AG04449 (cell line): ENCODE measurements around the gene OR2AG2.

Source experiments
- CTCF ChIA-PET: fragments of 350-600 bp; formaldehyde crosslinking; extraction: SDS; loops from one replicate; lab custom pipeline; 2021; ENCODE audit warnings: antibody characterized with exemption; lab: Yijun Ruan, JAX
- POLR2A ChIA-PET: fragments of 400-600, 350-600 bp; formaldehyde crosslinking; extraction: SDS; loops from one replicate; lab custom pipeline; 2020; ENCODE audit warnings: antibody characterized with exemption, inconsistent platforms; lab: Yijun Ruan, JAX
- DNase-seq: peaks from one replicate; pipeline ENCODE4 v3.0.0-alpha.2; 2010; ENCODE audit warnings: low read depth, low spot score
- H3K4me3 ChIP-seq: 2 replicates; pipeline ENCODE4 v1.5.1; 2011; ENCODE audit warnings: low read depth, mild to moderate bottlenecking, control low read depth, low read length
- TF ChIP-seq, protein P1 (sequence below): IDR thresholded peaks from one replicate; pipeline ENCODE4 v1.5.1; 2011; ENCODE audit warnings: mild to moderate bottlenecking, moderate library complexity, low read length, control low read depth, inconsistent platforms; ENCODE audit not compliant: insufficient read depth; ENCODE audit errors: missing control alignments

OR2AG2 gene

DNA sequence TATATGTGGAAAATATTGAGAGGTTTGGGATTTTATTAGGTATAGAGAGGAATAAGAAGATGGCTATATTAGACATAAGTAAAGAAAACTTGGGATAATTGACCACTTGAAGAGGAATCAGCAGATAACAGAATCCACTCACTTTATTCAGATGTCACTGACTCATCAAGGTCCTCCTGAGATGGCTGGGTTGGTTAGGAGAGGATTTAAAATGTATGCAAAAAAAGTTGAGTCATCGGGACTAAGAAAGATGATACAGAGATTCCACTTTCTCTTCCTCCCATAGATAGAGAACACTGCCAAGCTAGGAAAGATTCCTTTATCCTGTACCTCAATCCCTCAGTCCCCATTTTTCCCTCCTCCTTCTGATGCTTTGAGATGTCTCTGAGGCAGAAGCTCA is 27.6 kb upstream of the OR2AG2 start, which contains the start of gene OR6A2:
OR6A2 (minus strand) TSS at position 288 of the 400 bp plus-strand sequence. CDS start 3,981 bp downstream, outside the sequence.
- CTCF ChIA-PET: interaction anchor here (2.5 kb wide), 1 partner anchor 13 kb away, joined by 11 read pairs; no protein-coding TSS in a partner anchor
- no peak for DNase-seq
- TF ChIP-seq, protein P1, sequence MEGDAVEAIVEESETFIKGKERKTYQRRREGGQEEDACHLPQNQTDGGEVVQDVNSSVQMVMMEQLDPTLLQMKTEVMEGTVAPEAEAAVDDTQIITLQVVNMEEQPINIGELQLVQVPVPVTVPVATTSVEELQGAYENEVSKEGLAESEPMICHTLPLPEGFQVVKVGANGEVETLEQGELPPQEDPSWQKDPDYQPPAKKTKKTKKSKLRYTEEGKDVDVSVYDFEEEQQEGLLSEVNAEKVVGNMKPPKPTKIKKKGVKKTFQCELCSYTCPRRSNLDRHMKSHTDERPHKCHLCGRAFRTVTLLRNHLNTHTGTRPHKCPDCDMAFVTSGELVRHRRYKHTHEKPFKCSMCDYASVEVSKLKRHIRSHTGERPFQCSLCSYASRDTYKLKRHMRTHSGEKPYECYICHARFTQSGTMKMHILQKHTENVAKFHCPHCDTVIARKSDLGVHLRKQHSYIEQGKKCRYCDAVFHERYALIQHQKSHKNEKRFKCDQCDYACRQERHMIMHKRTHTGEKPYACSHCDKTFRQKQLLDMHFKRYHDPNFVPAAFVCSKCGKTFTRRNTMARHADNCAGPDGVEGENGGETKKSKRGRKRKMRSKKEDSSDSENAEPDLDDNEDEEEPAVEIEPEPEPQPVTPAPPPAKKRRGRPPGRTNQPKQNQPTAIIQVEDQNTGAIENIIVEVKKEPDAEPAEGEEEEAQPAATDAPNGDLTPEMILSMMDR: no peak
- no peak within 1 kb of the TSS for H3K4me3 ChIP-seq
- POLR2A ChIA-PET: no interaction called here

DNA sequence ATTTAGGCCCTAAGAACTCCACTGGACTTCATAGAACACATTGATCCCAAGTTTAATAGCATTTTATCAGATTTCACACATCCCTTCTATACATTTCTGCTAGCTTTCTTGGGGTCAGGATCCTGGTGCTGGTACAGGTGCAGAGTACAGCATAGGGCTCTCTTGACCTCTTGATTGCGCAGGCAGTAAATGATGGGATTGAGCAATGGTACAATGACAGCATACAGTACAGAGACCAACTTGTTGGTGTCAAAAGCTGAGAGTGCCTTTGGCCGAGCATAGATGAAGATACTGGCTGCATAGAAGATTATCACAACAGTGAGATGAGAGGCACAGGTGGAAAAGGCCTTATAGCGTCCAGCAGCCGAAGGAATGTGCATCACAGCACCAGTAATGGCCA is 22.9 kb upstream of the OR2AG2 start:
- H3K4me3 ChIP-seq: no peak overlapping the region
- no peak for DNase-seq
- ChIA-PET POLR2A (no interaction called here), CTCF (no interaction called here)
- TF ChIP-seq, protein P1: no peak

DNA sequence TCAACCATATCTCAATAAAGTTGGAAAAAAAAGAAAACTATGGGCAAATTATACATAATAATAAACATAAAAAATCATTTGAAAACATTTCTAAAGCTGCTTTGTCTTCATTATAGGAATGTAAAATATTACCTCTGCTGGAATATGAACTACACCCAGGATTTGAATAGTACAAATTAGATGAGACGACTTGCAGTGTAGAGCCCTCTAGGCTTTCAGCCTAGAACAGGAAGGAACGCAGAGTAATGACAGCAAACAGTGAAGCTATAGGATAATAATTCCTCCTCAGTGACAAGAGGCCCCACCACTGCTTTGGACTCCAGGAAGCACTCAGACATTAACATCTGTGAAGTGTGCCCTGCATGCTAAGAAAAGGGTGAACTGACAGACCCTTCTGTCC is 18.8 kb upstream of the OR2AG2 start:
- TF ChIP-seq, protein P1: no peak
- ChIA-PET CTCF (interaction anchor here (1.8 kb wide), 1 partner anchor 22 kb away, joined by 6 read pairs; no protein-coding TSS in a partner anchor), POLR2A (no interaction called here)
- DNase-seq: no peak
- no peak overlapping the region for H3K4me3 ChIP-seq

DNA sequence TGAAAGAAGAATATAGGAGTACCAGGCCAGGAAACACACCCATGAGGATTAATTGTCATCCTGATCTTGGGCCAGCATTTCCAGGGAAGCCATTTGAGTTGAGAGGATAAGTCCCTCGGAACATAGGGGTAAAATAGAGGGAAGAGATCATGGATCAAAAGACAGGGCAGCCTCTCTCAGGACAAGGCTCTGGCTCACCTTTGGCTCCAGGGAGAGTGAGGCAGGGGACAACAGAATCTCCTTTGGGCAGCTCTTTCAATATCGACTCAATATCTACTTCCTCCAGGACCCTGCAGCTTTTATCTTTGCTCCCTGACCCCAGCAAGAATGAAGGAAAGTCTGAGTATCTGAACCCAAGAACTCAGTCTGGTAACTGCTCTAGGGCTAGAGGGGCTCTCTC is 10.9 kb upstream of the OR2AG2 start, which contains the start of gene OR2AG1:
OR2AG1 (plus strand) TSS at position 301 of the 400 bp plus-strand sequence. CDS start 2,018 bp downstream, outside the sequence.
- CTCF ChIA-PET: interaction anchor here (1.5 kb wide), 1 partner anchor 27 kb away, joined by 4 read pairs; no protein-coding TSS in a partner anchor
- POLR2A ChIA-PET: no interaction called here
- H3K4me3 ChIP-seq: no peak within 1 kb of the TSS
- DNase-seq: no peak
- TF ChIP-seq, protein P1: no peak

DNA sequence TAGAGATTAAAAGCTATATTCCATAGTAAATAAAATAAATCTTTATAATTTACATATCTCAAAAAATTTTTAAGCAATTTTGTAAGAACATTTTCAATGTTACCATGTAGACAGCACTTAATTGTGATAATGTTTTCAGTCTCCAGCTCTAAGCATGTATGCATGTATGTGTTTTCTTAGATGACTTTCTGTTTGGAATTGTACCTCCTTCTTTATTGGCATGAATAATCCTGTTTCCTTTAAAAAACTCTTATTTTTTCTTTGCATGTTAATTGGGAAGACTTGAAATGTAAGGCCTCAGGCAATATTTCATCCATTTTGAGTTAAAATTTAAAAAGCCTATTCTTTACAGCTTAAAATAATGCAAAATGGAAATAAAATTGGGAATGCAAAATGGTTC is 9.1 kb upstream of the OR2AG2 start:
- no peak overlapping the region for H3K4me3 ChIP-seq
- POLR2A ChIA-PET: no interaction called here
- CTCF ChIA-PET: interaction anchor here (0.8 to 1.6 kb wide), 3 partner anchors 24 to 31 kb away, joined by 3 to 5 read pairs (median 5); no protein-coding TSS in a partner anchor
- TF ChIP-seq, protein P1: no peak
- no peak for DNase-seq

DNA sequence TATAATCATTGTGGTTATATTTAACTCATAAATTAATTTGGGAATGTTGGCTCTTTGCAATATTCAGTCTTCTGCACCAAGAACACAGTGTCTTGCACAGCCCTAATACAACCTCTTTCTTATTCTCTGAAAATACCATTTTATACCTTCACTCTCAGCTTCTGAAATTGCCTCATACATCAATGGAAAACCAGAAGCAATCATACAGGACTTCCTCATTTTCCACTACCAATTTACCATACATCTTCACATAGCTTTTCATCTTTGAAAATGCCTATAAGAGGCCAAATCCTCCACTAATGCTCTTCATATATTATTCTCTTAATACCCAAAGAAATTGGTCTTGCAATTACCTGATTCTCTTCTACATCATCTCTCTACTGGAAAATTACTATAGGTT is 6.7 kb upstream of the OR2AG2 start:
- no peak overlapping the region for H3K4me3 ChIP-seq
- TF ChIP-seq, protein P1: no peak
- ChIA-PET CTCF (interaction anchor here (0.9 to 1.8 kb wide), 3 partner anchors 23 to 34 kb away, joined by 3 to 6 read pairs (median 3); no protein-coding TSS in a partner anchor), POLR2A (no interaction called here)
- no peak for DNase-seq
